Smooth muscle cell (in vitro differentiated cells): ENCODE results near the gene SPRR5. TPM values are rescaled to one million over a fixed set of nuclear protein-coding genes. Genes with fewer than 3 reads are reported as not detected.

Experiments used
- DNase-seq: peaks from one replicate; lab custom pipeline; 2025; ENCODE audit not compliant: unreplicated experiment; lab: John Stamatoyannopoulos, UW
- H2AFZ ChIP-seq: fragments of 200-600 bp; sonication (generic); 2 replicates; pipeline ENCODE4 v1.6.0; 2016; ENCODE audit warnings: antibody characterized with exemption, low read depth, mild to moderate bottlenecking
- H3F3A ChIP-seq: fragments of 200-600 bp; sonication (generic); 2 replicates; pipeline ENCODE4 v1.6.0; 2017; ENCODE audit warnings: antibody characterized with exemption, low read depth
- H3K27ac ChIP-seq: fragments of 200-600 bp; sonication (generic); 2 replicates; pipeline ENCODE4 v1.5.1; 2016; ENCODE audit warnings: low read depth, mild to moderate bottlenecking
- H3K27me3 ChIP-seq: fragments of 200-600 bp; sonication (generic); 2 replicates; pipeline ENCODE4 v1.6.1; 2016; ENCODE audit warnings: low read depth, mild to moderate bottlenecking
- H3K36me3 ChIP-seq: fragments of 200-600 bp; sonication (generic); 2 replicates; pipeline ENCODE4 v1.5.1; 2016; ENCODE audit warnings: low read depth
- H3K4me1 ChIP-seq: fragments of 200-600 bp; sonication (generic); 2 replicates; pipeline ENCODE4 v1.5.1; 2016; ENCODE audit warnings: low read depth
- H3K4me2 ChIP-seq: fragments of 200-600 bp; sonication (generic); 2 replicates; pipeline ENCODE4 v1.6.0; 2016; ENCODE audit warnings: mild to moderate bottlenecking
- H3K4me3 ChIP-seq: fragments of 200-600 bp; sonication (generic); 2 replicates; pipeline ENCODE4 v1.5.1; 2016; ENCODE audit warnings: mild to moderate bottlenecking
- H3K79me2 ChIP-seq: fragments of 200-600 bp; sonication (generic); 2 replicates; pipeline ENCODE4 v1.6.0; 2016; ENCODE audit warnings: low read depth, mild to moderate bottlenecking
- H3K9ac ChIP-seq: fragments of 200-600 bp; sonication (generic); 2 replicates; pipeline ENCODE4 v1.6.0; 2016; ENCODE audit warnings: low read depth
- H3K9me3 ChIP-seq: fragments of 200-600 bp; sonication (generic); replicated peaks from 2 replicates; pipeline ENCODE4 v1.5.1; 2016; ENCODE audit warnings: low read depth
- H4K20me1 ChIP-seq: fragments of 200-600 bp; sonication (generic); 2 replicates; pipeline ENCODE4 v1.6.0; 2016; ENCODE audit warnings: low read depth
- CTCF ChIP-seq: fragments of 200-600 bp; sonication (generic); IDR thresholded peaks from 2 replicates; pipeline ENCODE4 v1.5.1; 2017; ENCODE audit warnings: borderline replicate concordance, mild to moderate bottlenecking, antibody characterized with exemption; ENCODE audit not compliant: insufficient read depth, poor library complexity, severe bottlenecking
- WGBS: methylation state at CpG from one replicate; pipeline ENCODE4 v1.1.7; 2016; ENCODE audit warnings: low lambda C conversion rate; 5-methylcytosine and 5-hydroxymethylcytosine counted together
- polyA plus RNA-seq: library from polyadenylated mRNA; unstranded; fragments of >200 nt; fragmentation: Nextera tagmentation; extraction: Ambion mirVana; gene quantifications from 2 replicates; pipeline ENCODE4 v1.2.1, GENCODE V29; 2016
- total RNA-seq: library from RNA; depleted of rRNA; stranded (reverse); fragments of >200 nt; gene quantifications from 2 replicates; pipeline ENCODE4 v1.2.3, GENCODE V29; 2014

The SPRR5 gene, protein sequence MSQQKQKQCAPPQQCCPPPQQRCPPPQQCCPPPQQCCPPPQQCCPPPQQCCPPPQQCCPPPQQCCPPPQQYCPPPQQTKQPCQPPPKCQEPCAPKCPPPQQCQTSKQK
- 3.2 TPM in 1 of 2 replicates, not detected in the other for total RNA-seq
- 0.22 TPM in 1 of 2 replicates, not detected in the other for polyA plus RNA-seq

DNA sequence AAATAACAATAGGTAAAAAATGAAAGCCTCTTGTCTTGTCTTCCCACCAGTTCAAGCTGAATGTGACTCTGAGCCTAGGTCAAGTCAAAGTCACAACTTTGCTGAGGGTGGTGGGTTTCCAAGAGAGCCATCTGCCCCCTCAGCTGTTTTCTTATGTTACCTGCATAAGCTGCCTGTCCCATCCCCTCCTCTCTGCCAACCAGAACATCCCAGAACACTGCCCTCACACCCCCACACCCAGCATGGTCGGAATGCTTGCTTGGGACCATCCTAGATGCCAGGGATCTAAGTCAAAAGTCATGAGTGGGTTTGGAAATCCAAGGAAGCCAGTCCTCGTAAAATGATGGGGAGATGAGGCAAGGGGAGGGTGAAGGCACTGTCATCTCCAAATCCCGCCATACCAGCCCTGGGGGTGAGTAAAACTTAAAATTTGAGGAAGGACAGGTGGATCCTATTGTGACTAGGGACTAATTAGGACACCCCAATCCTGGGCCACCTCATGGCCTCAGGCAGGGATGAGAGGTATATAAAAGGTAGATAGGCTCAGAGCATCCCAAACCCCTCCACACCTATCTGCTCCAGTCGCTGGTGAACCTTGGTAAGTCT is at the start of gene SPRR5:
TSS of gene SPRR5 (plus strand) at position 556 of the 606 bp plus-strand sequence. CDS start 1,349 bp downstream, outside the sequence.
- DNase-seq: no peak
- no peaks in the 10 kb centered on the region for H3K79me2 ChIP-seq
- H3K27me3 ChIP-seq: no peaks in the 10 kb centered on the region
- no peak for TF ChIP-seq CTCF
- 50% methylated on average over 4 of the region's 4 CpGs for WGBS
- no peaks in the 10 kb centered on the region for H4K20me1 ChIP-seq
- H3K9ac ChIP-seq: no peak within 1 kb of the TSS
- no peaks in the 10 kb centered on the region for H3K4me1 ChIP-seq
- H3K36me3 ChIP-seq: no peaks in the 10 kb centered on the region
- peaks cover 4% of the 10 kb centered on the region for H3K9me3 ChIP-seq
- H3F3A ChIP-seq: no peaks in the 10 kb centered on the region
- no peak within 1 kb of the TSS for H3K4me2 ChIP-seq
- no peak within 1 kb of the TSS for H2AFZ ChIP-seq
- H3K4me3 ChIP-seq: no peak within 1 kb of the TSS
- H3K27ac ChIP-seq: no peak within 1 kb of the TSS

DNA sequence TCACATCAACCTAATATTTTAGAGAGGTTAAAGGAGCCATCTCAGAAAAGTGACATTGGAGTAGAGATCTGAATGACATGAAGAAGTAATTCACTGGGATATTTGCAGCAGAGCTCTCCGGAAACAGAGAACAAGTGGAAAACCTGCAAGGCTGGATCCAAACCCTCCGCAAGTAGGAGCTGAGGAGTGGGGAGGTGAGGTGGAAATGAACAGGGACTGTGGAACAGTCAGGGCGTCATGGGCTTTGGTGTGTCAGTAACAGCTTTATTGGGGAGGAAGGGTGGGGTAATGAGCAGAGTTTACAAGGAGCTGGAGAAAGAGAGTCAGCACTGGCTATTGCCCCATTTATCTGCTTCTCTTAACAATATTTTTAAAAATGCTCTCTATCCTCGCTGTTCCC is 48.0 kb upstream of the SPRR5 start:
- Histone ChIP-seq H3K27me3 (no peaks in the 10 kb centered on the region), H4K20me1 (no peaks in the 10 kb centered on the region), H3K36me3 (no peaks in the 10 kb centered on the region), H3K79me2 (no peaks in the 10 kb centered on the region), H3K9me3 (peaks cover 2% of the 10 kb centered on the region), H3F3A (no peaks in the 10 kb centered on the region), H3K27ac (no peak overlapping the region), H3K9ac (no peak overlapping the region), H3K4me2 (no peak overlapping the region), H3K4me1 (no peaks in the 10 kb centered on the region), H3K4me3 (no peak overlapping the region), H2AFZ (no peak overlapping the region)
- DNase-seq: no peak
- no peak for TF ChIP-seq CTCF
- WGBS: 54% methylated on average over 4 of the region's 4 CpGs

- 54% methylated on average over 2 of the region's 2 CpGs for WGBS
- H3K27ac ChIP-seq: no peak overlapping the region
- no peaks in the 10 kb centered on the region for H3K9me3 ChIP-seq
- H3K4me2 ChIP-seq: no peak overlapping the region
- no peak for DNase-seq
- H3K27me3 ChIP-seq: no peaks in the 10 kb centered on the region
- H3K9ac ChIP-seq: no peak overlapping the region
- no peaks in the 10 kb centered on the region for H3K79me2 ChIP-seq
- no peak overlapping the region for H2AFZ ChIP-seq
- H3K4me3 ChIP-seq: no peak overlapping the region
- no peaks in the 10 kb centered on the region for H3K4me1 ChIP-seq
- H4K20me1 ChIP-seq: no peaks in the 10 kb centered on the region
- no peaks in the 10 kb centered on the region for H3F3A ChIP-seq
- no peak for TF ChIP-seq CTCF
- H3K36me3 ChIP-seq: no peaks in the 10 kb centered on the region
Measured at GRCh38 chr1:152899883-152900282, 47.1 kb upstream of the SPRR5 start.

GRCh38 chr1:152901631-152902030 is 45.4 kb upstream of the SPRR5 start:
- no peak overlapping the region for H3K4me2 ChIP-seq

More at GRCh38 chr1:152901631-152902030, 45.4 kb upstream of the SPRR5 start:
- no peak for DNase-seq
- TF ChIP-seq CTCF: no peak
- H3K9ac ChIP-seq: no peak overlapping the region
- no peak overlapping the region for H3K27ac ChIP-seq
- H4K20me1 ChIP-seq: no peaks in the 10 kb centered on the region
- H3K4me1 ChIP-seq: no peaks in the 10 kb centered on the region
- H3K4me3 ChIP-seq: no peak overlapping the region
- no peak overlapping the region for H2AFZ ChIP-seq
- H3F3A ChIP-seq: no peaks in the 10 kb centered on the region
- 64% methylated on average over 5 of the region's 5 CpGs for WGBS
- no peaks in the 10 kb centered on the region for H3K79me2 ChIP-seq
- H3K9me3 ChIP-seq: no peaks in the 10 kb centered on the region
- no peaks in the 10 kb centered on the region for H3K27me3 ChIP-seq
- H3K36me3 ChIP-seq: no peaks in the 10 kb centered on the region
